K562 (cell line): ENCODE measurements around the gene ANK2. TPM values are rescaled to one million over a fixed set of nuclear protein-coding genes. Genes with fewer than 3 reads are reported as not detected.

Source experiments
- CHD4 ChIP-seq: fragments of 200-600 bp; sonication (generic); IDR thresholded peaks from 3 replicates; pipeline ENCODE4 v1.6.1; 2012; ENCODE audit warnings: low read depth, mild to moderate bottlenecking, mixed read lengths, low read length, inconsistent platforms; ENCODE audit not compliant: insufficient read depth, insufficient replicate concordance, poor library complexity, severe bottlenecking
- EP300 ChIP-seq: IDR thresholded peaks from 2 replicates; pipeline ENCODE4 v1.6.1; 2012; ENCODE audit warnings: low read length, improper control_type of control experiment
- SMARCA5 ChIP-seq: fragments of 450-650 bp; IDR thresholded peaks from 2 replicates; pipeline ENCODE4 v1.6.1; 2016
- polyA plus RNA-seq, 8 experiments: library from polyadenylated mRNA; depleted of rRNA in 4 of 8; stranded (reverse) in 5 of 8; unstranded in 3 of 8; fragments of >200 nt; fragmentation: Nextera tagmentation in 2 of 8; fragmentation: Illumina TruSeq in 1 of 8; extraction: Ambion mirVana in 2 of 8; extraction: Trizol in 1 of 8; gene quantifications; 2 replicates each; pipeline versions ENCODE4 v1.2.1 to v1.2.3, GENCODE V29; 2011 to 2014; ENCODE audit warnings: inconsistent platforms in 1 of 8, missing spikeins in 1 of 8
- total RNA-seq, 7 experiments: library from RNA; depleted of rRNA in 6 of 7; stranded (reverse); fragments of >200 nt in 6 of 7; fragmentation: Illumina TruSeq in 2 of 7; extraction: Trizol in 2 of 7; gene quantifications; 2 replicates each; pipeline versions ENCODE4 v1.2.1 to v1.2.3, GENCODE V29; 2011 to 2021; ENCODE audit warnings: low replicate concordance in 1 of 7
- TF ChIP-seq, protein P1 (sequence below): fragments of 200-600 bp; sonication (generic); IDR thresholded peaks from one replicate; pipeline ENCODE4 v1.6.1; 2012; ENCODE audit warnings: mild to moderate bottlenecking, low read depth, low read length, inconsistent platforms
- TF ChIP-seq, protein P2 (sequence below): fragments of 450-650 bp; IDR thresholded peaks from 2 replicates; pipeline ENCODE4 v1.7.1; 2018; ENCODE audit warnings: mild to moderate bottlenecking, low read depth; ENCODE audit not compliant: partially characterized antibody
- TF ChIP-seq, protein P3 (sequence below): fragments of 250-450 bp; sonication (Bioruptor Pico); IDR thresholded peaks from 2 replicates; pipeline ENCODE4 v1.8.0; 2021; ENCODE audit warnings: borderline replicate concordance, mild to moderate bottlenecking, moderate library complexity; ENCODE audit not compliant: poor library complexity, severe bottlenecking
- TF ChIP-seq, protein P4 (sequence below): fragments of 250-450 bp; sonication (Bioruptor Pico); IDR thresholded peaks from 2 replicates; pipeline ENCODE4 v1.4.0; 2020; ENCODE audit warnings: mild to moderate bottlenecking, moderate library complexity, borderline replicate concordance

ANK2 gene
- total and polyA plus RNA-seq, 9 of the 15 experiments (the other 6 are each of a cell fraction or from before 2014, with no cell fraction given), result 0.07 to 0.24 TPM; not detected in 7

DNA sequence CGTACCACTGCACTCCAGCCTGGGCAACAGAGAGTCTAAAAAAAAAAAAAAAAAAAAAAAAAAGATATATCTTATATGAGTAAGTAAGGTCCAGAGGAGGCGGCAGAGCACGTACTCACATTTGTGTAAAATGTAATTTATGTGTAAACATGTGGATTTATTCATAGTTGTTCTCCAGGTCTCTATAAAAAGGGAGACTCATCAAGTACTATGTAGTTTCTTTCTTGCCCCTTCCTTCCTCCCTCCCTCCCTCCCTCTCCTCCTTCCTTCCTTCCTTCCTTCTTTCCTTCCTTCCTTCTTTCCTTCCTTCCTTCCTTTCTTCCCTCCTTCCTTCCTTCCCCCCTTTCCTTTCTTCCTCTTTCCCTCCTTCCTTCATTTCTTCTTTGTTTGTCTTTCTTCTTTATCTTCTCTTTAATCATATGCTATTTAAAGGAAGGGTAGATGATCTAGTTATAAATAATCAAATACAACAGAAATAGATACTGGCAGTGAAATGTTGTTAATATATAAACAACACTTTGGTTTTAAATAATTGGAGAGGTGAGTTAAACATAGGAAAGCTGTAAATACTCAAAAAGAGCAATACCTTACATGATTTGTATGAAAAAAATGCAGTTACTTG lies 344.8 kb downstream of the ANK2 start (continued):
- TF ChIP-seq, protein P1, sequence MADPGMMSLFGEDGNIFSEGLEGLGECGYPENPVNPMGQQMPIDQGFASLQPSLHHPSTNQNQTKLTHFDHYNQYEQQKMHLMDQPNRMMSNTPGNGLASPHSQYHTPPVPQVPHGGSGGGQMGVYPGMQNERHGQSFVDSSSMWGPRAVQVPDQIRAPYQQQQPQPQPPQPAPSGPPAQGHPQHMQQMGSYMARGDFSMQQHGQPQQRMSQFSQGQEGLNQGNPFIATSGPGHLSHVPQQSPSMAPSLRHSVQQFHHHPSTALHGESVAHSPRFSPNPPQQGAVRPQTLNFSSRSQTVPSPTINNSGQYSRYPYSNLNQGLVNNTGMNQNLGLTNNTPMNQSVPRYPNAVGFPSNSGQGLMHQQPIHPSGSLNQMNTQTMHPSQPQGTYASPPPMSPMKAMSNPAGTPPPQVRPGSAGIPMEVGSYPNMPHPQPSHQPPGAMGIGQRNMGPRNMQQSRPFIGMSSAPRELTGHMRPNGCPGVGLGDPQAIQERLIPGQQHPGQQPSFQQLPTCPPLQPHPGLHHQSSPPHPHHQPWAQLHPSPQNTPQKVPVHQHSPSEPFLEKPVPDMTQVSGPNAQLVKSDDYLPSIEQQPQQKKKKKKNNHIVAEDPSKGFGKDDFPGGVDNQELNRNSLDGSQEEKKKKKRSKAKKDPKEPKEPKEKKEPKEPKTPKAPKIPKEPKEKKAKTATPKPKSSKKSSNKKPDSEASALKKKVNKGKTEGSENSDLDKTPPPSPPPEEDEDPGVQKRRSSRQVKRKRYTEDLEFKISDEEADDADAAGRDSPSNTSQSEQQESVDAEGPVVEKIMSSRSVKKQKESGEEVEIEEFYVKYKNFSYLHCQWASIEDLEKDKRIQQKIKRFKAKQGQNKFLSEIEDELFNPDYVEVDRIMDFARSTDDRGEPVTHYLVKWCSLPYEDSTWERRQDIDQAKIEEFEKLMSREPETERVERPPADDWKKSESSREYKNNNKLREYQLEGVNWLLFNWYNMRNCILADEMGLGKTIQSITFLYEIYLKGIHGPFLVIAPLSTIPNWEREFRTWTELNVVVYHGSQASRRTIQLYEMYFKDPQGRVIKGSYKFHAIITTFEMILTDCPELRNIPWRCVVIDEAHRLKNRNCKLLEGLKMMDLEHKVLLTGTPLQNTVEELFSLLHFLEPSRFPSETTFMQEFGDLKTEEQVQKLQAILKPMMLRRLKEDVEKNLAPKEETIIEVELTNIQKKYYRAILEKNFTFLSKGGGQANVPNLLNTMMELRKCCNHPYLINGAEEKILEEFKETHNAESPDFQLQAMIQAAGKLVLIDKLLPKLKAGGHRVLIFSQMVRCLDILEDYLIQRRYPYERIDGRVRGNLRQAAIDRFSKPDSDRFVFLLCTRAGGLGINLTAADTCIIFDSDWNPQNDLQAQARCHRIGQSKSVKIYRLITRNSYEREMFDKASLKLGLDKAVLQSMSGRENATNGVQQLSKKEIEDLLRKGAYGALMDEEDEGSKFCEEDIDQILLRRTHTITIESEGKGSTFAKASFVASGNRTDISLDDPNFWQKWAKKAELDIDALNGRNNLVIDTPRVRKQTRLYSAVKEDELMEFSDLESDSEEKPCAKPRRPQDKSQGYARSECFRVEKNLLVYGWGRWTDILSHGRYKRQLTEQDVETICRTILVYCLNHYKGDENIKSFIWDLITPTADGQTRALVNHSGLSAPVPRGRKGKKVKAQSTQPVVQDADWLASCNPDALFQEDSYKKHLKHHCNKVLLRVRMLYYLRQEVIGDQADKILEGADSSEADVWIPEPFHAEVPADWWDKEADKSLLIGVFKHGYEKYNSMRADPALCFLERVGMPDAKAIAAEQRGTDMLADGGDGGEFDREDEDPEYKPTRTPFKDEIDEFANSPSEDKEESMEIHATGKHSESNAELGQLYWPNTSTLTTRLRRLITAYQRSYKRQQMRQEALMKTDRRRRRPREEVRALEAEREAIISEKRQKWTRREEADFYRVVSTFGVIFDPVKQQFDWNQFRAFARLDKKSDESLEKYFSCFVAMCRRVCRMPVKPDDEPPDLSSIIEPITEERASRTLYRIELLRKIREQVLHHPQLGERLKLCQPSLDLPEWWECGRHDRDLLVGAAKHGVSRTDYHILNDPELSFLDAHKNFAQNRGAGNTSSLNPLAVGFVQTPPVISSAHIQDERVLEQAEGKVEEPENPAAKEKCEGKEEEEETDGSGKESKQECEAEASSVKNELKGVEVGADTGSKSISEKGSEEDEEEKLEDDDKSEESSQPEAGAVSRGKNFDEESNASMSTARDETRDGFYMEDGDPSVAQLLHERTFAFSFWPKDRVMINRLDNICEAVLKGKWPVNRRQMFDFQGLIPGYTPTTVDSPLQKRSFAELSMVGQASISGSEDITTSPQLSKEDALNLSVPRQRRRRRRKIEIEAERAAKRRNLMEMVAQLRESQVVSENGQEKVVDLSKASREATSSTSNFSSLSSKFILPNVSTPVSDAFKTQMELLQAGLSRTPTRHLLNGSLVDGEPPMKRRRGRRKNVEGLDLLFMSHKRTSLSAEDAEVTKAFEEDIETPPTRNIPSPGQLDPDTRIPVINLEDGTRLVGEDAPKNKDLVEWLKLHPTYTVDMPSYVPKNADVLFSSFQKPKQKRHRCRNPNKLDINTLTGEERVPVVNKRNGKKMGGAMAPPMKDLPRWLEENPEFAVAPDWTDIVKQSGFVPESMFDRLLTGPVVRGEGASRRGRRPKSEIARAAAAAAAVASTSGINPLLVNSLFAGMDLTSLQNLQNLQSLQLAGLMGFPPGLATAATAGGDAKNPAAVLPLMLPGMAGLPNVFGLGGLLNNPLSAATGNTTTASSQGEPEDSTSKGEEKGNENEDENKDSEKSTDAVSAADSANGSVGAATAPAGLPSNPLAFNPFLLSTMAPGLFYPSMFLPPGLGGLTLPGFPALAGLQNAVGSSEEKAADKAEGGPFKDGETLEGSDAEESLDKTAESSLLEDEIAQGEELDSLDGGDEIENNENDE, result no peak
- TF ChIP-seq, protein P2, sequence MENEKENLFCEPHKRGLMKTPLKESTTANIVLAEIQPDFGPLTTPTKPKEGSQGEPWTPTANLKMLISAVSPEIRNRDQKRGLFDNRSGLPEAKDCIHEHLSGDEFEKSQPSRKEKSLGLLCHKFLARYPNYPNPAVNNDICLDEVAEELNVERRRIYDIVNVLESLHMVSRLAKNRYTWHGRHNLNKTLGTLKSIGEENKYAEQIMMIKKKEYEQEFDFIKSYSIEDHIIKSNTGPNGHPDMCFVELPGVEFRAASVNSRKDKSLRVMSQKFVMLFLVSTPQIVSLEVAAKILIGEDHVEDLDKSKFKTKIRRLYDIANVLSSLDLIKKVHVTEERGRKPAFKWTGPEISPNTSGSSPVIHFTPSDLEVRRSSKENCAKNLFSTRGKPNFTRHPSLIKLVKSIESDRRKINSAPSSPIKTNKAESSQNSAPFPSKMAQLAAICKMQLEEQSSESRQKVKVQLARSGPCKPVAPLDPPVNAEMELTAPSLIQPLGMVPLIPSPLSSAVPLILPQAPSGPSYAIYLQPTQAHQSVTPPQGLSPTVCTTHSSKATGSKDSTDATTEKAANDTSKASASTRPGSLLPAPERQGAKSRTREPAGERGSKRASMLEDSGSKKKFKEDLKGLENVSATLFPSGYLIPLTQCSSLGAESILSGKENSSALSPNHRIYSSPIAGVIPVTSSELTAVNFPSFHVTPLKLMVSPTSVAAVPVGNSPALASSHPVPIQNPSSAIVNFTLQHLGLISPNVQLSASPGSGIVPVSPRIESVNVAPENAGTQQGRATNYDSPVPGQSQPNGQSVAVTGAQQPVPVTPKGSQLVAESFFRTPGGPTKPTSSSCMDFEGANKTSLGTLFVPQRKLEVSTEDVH, result no peak
- TF ChIP-seq, protein P3, sequence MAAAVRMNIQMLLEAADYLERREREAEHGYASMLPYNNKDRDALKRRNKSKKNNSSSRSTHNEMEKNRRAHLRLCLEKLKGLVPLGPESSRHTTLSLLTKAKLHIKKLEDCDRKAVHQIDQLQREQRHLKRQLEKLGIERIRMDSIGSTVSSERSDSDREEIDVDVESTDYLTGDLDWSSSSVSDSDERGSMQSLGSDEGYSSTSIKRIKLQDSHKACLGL (CRISPR knock-in tag), result no peak
- TF ChIP-seq SMARCA5 (no peak), CHD4 (no peak), EP300 (no peak)
- TF ChIP-seq, protein P4, sequence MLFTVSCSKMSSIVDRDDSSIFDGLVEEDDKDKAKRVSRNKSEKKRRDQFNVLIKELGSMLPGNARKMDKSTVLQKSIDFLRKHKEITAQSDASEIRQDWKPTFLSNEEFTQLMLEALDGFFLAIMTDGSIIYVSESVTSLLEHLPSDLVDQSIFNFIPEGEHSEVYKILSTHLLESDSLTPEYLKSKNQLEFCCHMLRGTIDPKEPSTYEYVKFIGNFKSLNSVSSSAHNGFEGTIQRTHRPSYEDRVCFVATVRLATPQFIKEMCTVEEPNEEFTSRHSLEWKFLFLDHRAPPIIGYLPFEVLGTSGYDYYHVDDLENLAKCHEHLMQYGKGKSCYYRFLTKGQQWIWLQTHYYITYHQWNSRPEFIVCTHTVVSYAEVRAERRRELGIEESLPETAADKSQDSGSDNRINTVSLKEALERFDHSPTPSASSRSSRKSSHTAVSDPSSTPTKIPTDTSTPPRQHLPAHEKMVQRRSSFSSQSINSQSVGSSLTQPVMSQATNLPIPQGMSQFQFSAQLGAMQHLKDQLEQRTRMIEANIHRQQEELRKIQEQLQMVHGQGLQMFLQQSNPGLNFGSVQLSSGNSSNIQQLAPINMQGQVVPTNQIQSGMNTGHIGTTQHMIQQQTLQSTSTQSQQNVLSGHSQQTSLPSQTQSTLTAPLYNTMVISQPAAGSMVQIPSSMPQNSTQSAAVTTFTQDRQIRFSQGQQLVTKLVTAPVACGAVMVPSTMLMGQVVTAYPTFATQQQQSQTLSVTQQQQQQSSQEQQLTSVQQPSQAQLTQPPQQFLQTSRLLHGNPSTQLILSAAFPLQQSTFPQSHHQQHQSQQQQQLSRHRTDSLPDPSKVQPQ, result no peak
